Stimulated activated CD4-positive, alpha-beta T cell treated with anti-CD3 and anti-CD28 coated beads, Interleukin-12 subunit alpha, Interleukin-12 subunit beta, amount 100 ng/mL, for 4 hours (primary cell): ENCODE data around the gene RAPGEF2.
"Not testable (repeated sequence)": the region's sequence is repeated elsewhere in the genome, so short reads cannot be mapped to it uniquely, and the experiment has no call there.

Experiments used
- DNase-seq: peaks from one replicate; pipeline ENCODE4 v3.0.0-alpha.2; 2020

Gene RAPGEF2

GRCh38 chr4:159284113-159284512 lies 181.2 kb downstream of the RAPGEF2 start:
- DNase-seq, result no peak

GRCh38 chr4:159284733-159285132 lies 181.9 kb downstream of the RAPGEF2 start:
- DNase-seq, result no peak

- no peak for DNase-seq
Observed at GRCh38 chr4:159287767-159288166, 184.9 kb downstream of the RAPGEF2 start.

DNA sequence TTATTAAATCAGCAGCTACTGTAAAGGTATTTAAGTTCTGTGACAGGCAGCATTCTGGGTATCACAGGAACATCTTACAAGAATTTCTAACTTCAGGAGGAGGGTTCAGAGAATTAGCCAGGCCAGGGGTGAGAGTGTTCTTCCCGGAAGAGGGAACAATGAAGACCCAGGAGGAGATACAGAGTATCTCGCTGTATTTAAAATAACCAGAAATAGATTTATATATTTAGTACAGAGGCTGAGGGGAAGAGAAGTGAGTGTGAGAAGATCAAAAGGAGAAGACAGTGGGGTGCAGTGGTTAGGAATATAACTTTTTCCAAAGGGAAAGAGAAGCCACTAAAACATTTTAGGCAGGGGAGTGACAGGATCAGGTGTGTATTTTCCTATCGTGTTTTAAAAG lies 186.8 kb downstream of the RAPGEF2 start:
- no peak for DNase-seq

DNA sequence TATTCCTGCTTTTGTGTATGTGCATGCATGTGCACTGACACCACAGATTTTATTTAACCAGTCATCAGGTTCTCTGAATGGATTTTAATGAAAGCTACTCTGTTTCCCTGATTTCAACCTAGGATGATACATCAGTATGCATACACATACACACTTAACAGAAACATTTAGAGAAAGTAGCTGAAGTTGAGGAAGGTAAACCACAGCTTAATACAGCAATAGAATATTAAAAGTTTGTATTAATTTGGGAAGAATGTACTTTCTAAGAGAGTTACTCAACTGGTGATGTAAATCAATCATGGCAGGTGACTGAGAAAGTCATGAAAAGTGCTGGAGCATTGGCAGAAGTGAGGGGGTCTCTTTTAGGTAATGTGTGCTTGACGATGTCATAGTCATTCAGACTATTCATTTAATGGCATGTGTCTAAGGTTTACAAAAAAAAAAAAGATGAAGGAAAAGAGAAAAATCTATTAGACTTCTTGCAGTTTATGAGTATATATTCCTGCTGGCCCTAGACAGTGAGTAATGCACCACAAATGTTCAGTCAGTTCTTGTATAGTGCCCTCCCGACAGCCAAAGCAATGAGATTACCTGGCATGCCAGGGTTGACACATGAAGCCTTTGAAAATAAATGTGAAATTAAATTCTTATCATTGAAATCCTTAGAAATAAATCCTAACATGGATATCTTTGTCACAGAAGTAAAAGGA lies 187.6 kb downstream of the RAPGEF2 start:
- no peak for DNase-seq

DNA sequence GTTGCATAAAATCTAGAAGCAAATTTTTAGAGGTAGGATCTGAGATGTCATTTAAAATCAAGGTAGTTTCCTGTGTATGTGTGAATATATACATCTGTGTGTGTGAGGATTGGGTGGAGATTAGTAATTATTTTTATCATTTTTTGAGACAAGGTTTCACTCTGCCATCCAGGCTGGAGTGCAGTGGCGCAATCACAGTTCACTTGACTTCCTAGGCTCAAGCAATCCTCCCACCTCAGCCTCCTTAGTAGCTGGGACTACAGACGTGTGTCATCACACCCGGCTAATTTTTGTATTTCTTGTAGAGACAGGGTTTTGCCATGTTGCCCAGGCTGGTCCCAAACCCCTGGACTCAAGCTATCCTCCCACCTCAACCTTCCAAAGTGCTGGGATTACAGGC lies 188.3 kb downstream of the RAPGEF2 start:
- no peak for DNase-seq

DNA sequence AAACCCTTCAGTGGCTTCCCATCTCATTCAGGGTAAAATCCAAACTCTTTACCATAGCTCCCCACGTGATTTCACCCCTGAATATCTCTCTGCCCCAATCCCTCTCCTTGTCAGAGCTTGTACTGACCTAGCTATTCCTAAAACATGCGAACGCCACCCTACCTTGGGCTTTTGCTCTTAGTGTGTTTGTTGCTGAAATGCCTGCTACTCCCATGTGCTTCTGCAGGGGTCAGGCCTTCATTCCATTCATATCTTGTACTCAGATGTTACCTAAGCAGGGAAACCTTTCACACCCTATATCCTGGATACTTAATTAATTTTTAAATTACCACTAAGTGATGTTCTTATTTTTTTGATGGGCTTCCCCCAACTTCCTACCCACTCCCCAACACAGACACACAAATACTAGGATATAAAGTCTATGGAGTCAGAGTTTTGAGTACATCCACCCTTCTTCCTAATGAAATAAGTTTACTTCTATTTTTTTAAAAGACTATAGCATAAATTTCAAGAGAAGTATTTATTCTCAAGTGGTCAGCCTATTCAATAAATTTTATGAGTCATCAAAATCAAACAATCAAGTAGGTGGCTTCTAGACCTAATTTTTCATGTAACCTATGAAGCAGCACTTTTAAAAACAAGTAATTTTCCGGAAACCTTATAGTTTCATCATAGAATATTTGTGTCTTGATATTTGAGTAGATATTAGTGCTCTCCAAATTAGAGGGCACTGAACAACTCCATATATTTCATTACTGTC lies 189.4 kb downstream of the RAPGEF2 start:
- no peak for DNase-seq

- DNase-seq, result no peak
Observed at GRCh38 chr4:159293811-159294515, 191.1 kb downstream of the RAPGEF2 start.

- DNase-seq, result no peak
Observed at GRCh38 chr4:159296061-159296460, 193.2 kb downstream of the RAPGEF2 start.

DNA sequence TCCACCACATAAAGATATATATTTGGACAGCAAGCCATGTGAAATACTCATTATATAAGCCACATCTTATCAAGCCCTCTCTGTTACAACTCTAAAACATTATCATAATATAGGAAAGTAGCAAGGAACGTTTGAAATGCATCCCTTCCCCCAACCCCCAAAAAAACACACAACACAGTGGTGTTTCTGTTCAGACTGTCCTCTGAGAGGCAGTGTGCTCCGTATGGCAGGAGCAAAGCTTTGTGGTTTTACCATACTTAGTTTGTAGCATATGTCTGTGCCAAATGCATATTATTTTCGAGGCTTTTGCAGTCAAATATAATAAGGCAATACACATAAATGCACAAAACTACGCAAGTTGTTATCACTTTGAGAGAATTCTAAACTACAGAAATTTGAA lies 194.2 kb downstream of the RAPGEF2 start:
- no peak for DNase-seq

DNA sequence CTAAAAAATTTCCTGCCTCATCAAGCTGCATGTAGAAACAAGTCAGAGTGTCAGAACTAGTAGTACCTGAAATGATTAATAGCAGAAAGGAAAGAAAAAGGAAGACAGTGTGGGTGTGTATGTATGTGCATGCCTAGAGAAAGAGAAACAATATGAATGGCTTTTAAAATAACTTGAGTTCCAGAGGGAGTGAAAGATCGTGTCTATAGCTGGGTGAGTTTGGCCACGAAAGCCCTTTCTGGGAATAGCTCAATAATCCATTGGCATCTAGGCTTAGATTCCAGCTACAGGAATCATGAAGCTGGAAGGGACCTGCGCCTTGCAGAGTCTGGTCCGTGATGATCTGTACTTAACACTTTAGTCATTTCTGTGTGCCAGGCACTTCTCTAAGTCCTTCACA lies 195.6 kb downstream of the RAPGEF2 start:
- no peak for DNase-seq

DNA sequence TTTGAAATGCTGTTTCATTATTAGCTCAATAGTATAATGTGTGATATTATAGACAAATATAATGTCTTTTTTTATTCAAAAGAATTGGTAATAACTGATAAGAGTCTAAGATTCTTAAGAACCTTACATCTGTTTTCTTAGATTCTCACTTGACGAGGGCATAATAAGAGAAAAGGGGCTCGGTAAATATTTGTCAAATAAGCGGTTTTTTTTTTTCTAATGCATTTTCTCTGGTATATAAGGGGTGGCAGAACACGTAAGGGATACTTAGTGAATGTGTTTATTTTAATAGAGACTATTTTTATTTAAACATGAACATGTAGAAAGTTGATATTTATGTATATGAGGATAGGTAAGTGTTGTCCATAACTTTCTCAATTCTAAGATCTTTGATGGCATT lies 200.6 kb downstream of the RAPGEF2 start:
- no peak for DNase-seq

DNA sequence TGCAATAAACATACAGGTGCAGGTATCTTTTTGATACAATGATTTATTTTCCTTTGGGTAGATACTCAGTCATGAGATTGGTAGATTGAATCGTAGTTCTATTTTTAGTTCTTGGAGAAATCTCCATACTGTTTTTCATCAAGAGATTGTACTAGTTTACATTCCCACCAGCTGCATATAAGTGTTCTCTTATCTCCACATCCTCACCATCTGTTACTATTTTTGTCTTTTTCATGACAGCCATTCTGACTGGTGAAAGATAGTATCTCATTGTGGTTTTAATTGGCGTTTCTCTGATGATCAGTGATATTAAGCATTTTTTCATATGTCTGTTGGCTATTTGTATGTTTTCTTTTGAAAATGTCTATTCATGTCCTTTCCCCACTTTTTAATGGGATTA lies 202.2 kb downstream of the RAPGEF2 start:
- no peak for DNase-seq

DNA sequence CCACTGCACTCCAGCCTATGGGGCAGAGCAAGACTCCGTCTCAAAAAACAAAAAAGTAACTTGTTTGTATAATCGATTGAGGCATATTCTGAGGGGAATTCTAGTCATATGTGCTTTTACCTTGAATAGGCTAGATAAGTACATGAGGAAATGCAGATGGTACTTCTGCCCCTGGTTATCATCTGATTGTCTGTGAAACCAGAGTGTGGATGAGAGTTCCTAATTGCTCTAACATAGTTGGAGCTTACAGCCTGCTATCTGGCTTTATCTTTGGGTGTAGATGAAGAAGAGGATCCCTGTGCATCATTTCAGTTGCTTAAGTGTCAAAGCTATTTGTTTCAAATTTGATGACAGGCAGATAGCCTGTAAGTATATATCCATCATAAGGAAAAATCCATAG lies 205.1 kb downstream of the RAPGEF2 start:
- DNase-seq, result no peak

DNA sequence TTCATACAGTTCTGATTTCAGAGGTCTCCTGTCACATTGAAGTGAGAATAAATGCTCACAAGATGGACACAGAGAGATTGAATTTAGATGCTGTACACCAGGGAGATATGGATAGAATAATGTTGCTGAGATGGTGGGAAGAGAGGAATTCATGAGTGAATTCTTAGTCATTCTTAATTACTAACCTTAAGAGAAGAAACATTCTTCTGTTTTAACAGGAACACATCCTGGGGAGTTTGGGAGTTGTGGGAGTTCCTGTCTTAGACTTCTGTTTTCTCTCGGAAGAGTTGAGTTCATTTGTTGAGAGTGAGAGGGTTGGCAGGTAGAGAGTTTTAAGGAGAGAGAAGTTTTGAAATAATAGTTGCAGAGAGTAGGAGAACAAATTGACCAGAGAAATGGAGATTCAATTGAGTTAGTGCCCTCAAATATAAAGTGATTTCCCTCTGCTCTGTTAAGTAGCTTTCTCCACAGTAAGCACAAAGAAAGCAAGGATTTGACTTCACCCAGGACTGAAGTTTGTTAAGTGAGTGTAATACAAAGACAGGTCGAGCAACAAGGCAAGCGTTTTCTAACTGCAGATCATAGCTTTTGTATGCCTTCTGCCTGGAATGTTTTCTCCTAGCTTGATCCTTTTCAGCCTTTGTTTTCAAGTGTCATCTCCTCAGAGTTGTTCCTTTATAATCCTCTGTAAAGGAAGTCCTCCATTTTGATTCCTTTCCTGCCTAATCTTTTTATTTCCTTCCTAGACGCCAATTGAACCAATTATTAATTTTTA lies 205.9 kb downstream of the RAPGEF2 start:
- DNase-seq, result no peak

- no peak for DNase-seq
Observed at GRCh38 chr4:159312236-159312635, 209.4 kb downstream of the RAPGEF2 start.

GRCh38 chr4:159315879-159316278 lies 213.0 kb downstream of the RAPGEF2 start:
- DNase-seq, result not testable (repeated sequence)

DNA sequence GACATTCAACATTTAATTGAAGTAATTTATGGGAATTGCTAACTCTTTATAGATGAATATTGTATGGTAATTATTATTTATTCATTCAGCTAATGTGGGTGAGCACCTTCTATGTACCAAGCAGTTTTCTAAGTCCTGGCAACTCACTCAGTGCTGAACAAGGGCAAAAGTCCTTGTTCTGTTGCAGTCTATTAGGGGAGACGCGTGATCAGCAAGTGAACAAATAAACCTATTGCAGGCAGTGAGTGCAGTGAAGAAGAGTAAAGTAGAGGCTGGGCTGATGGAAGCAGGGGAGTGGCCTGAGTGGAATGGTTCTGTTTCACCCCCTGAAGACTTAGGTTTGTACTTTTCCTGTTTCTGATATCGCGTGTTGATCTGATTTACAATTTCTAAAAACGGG lies 214.3 kb downstream of the RAPGEF2 start:
- DNase-seq, result no peak

DNA sequence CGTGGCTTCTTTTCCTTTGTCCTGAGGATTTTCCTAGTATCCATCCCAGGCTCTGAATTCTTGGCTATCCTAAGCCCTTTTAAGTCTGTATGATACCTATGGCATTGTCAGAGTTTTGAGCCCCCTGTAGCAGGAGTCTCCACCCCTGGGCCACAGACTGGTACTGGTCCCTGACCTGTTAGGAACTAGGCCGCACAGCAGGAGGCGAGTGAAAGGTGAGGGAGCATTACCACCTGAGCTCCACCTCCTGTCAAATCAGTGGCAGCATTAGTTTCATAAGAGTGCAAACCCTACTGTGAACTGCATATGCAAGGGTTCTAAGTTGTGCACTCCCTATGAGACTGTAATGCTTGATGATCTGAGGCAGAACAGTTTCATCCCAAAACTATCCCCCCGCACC lies 216.1 kb downstream of the RAPGEF2 start:
- no peak for DNase-seq

- DNase-seq, result no peak
Observed at GRCh38 chr4:159326480-159326879, 223.6 kb downstream of the RAPGEF2 start.

DNA sequence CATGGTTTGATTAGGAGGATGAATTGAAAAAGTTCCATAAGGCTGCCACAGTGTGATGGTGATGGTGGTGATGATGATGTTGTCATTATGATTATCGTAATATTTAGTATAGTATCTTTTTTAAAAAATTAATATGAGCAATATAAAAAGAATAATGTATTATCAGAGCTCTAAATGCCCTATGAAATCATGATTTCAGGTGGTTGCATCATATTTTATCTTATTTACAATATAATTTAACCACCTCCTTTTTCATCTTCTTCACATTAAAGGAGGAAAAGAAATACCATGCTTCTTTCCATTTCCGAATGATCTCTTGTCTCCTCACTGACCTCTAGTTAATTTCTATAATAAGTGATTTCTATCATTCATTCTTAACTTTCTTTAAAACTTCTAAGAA lies 225.9 kb downstream of the RAPGEF2 start:
- DNase-seq, result no peak

DNA sequence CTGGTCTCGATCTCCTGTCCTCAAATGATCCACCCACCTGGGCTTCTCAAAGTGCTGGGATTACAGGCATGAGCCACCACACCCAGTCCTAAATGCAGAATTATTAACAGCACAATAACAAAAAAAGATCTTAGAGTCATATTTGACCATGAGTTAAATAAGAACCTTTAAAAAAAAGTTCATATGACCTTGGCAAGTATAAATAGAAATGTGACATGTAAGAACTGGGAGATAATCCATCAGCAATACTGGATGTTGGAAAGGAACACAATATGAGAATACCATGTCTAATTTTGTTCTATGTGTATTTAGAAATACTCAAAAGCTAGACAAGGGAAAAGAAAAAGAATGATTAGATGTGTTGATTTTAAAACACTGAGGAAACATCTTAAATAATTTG lies 231.6 kb downstream of the RAPGEF2 start:
- no peak for DNase-seq

GRCh38 chr4:159337041-159337440 lies 234.2 kb downstream of the RAPGEF2 start:
- no peak for DNase-seq
